ENCODE measurements around the gene ECI1.

ECI1 gene

GRCh38 chr16:2251296-2252111 lies at the start of gene ECI1:
Gene ECI1 (minus strand): TSS chr16:2251587. CDS start chr16:2251566, 21 bp downstream.
- peak; percentile 84 for DNase-seq (ENCODE audit: extremely low read depth, low read depth)
- peak; percentile 69 for TF ChIP-seq CTCF (IDR thresholded peaks at IDR 0.05; ENCODE audit: low read depth, low read length)

- DNase-seq (ENCODE audit: extremely low read depth, low read depth) = no peak
- no peak for TF ChIP-seq CTCF (IDR thresholded peaks at IDR 0.05; ENCODE audit: low read depth, low read length)
Measured at GRCh38 chr16:2299915-2300192, 48.5 kb upstream of the ECI1 start.

GRCh38 chr16:2299121-2299914 lies 47.9 kb upstream of the ECI1 start:
- TF ChIP-seq CTCF (IDR thresholded peaks at IDR 0.05; ENCODE audit: low read depth, low read length) = no peak
- DNase-seq (ENCODE audit: extremely low read depth, low read depth) = no peak

- TF ChIP-seq CTCF (IDR thresholded peaks at IDR 0.05; ENCODE audit: low read depth, low read length) = no peak
Measured at GRCh38 chr16:2298621-2299020, 47.2 kb upstream of the ECI1 start.

GRCh38 chr16:2297506-2297860 lies 46.1 kb upstream of the ECI1 start:
- TF ChIP-seq CTCF (IDR thresholded peaks at IDR 0.05; ENCODE audit: low read depth, low read length) = no peak
- DNase-seq (ENCODE audit: extremely low read depth, low read depth) = no peak

More at GRCh38 chr16:2298621-2299020, 47.2 kb upstream of the ECI1 start:
- no peak for DNase-seq (ENCODE audit: extremely low read depth, low read depth)

GRCh38 chr16:2296661-2297505 lies 45.5 kb upstream of the ECI1 start:
- peak; percentile 37 for TF ChIP-seq CTCF (IDR thresholded peaks at IDR 0.05; ENCODE audit: low read depth, low read length)
- DNase-seq (ENCODE audit: extremely low read depth, low read depth) = no peak
